B cell (primary cell): ENCODE data around the gene LKAAEAR1. TPM values are rescaled to one million over a fixed set of nuclear protein-coding genes. Genes with fewer than 3 reads are reported as not detected.

Source experiments
- ATAC-seq: fragments of 200-7000 bp; cut with Tn5 transposase; one replicate; pipeline ENCODE4 v1.10.0; 2021; ENCODE audit warnings: low read depth, mild to moderate bottlenecking, moderate number of reproducible peaks, moderate library complexity
- CTCF ChIA-PET: fragments of 350-600 bp; sonication (Branson Sonifier 250); formaldehyde crosslinking; loops from one replicate; lab custom pipeline; 2021; ENCODE audit warnings: antibody characterized with exemption, inconsistent platforms; lab: Charles Lee
- POLR2A ChIA-PET: fragments of 350-600 bp; sonication (Branson Sonifier 250); formaldehyde crosslinking; loops from one replicate; lab custom pipeline; 2021; ENCODE audit warnings: antibody characterized with exemption; lab: Charles Lee
- DNase-seq: peaks from one replicate; pipeline ENCODE4 v3.0.0; 2013
- H2AFZ ChIP-seq: 2 replicates; pipeline ENCODE4 v1.6.1; 2012; ENCODE audit warnings: mild to moderate bottlenecking, low read depth, low read length; ENCODE audit not compliant: insufficient read depth, poor library complexity, severe bottlenecking
- H3K27ac ChIP-seq, 2 donors: 1 replicate in 1 of 2; 2 replicates in 1 of 2; pipeline ENCODE4 v1.5.1; 2012 to 2013; ENCODE audit warnings: low read length in 2 of 2, mild to moderate bottlenecking in 2 of 2, moderate library complexity in 1 of 2
- H3K27me3 ChIP-seq, 4 experiments: fragments of 200-600 bp in 1 of 4; sonication (generic) in 1 of 4; replicated peaks in 1 of 4; 1 replicate in 2 of 4; 2 replicates in 2 of 4; pipeline versions ENCODE4 v1.6.1 to v1.7.0; 2013 to 2016; ENCODE audit warnings: low read length in 3 of 4, mild to moderate bottlenecking in 2 of 4, mixed read lengths in 1 of 4, moderate library complexity in 1 of 4; ENCODE audit not compliant: insufficient read depth in 4 of 4, control insufficient read depth in 3 of 4; ENCODE audit errors: control extremely low read depth in 1 of 4
- H3K36me3 ChIP-seq, 2 experiments: replicated peaks in 1 of 2; 1 replicate in 1 of 2; 2 replicates in 1 of 2; pipeline versions ENCODE4 v1.6.1 to v1.7.1; 2013; ENCODE audit warnings: low read length in 1 of 2; ENCODE audit not compliant: insufficient read depth in 2 of 2, control insufficient read depth in 1 of 2; ENCODE audit errors: control extremely low read depth in 1 of 2, extremely low read depth in 1 of 2
- H3K4me1 ChIP-seq, 2 donors: fragments of 200-600 bp in 1 of 2; sonication (generic) in 1 of 2; 1 replicate in 1 of 2; 2 replicates in 1 of 2; pipeline versions ENCODE4 v1.5.1 to v1.6.1; 2013 to 2017; ENCODE audit warnings: low read length in 2 of 2; ENCODE audit not compliant: control insufficient read depth in 2 of 2, insufficient read depth in 2 of 2
- H3K4me2 ChIP-seq: replicated peaks from 2 replicates; pipeline ENCODE3; 2012; ENCODE audit warnings: mild to moderate bottlenecking, low read depth, low read length; ENCODE audit not compliant: poor library complexity, severe bottlenecking
- H3K4me3 ChIP-seq, 5 experiments: fragments of 200-600 bp in 1 of 5; sonication (generic) in 1 of 5; 1 replicate in 3 of 5; 2 replicates in 2 of 5; pipeline versions ENCODE4 v1.5.1 to v1.7.0; 2011 to 2016; ENCODE audit warnings: low read length in 4 of 5, mild to moderate bottlenecking in 4 of 5, low read depth in 2 of 5, control low read depth in 1 of 5, moderate library complexity in 1 of 5; ENCODE audit not compliant: insufficient read depth in 1 of 5; ENCODE audit errors: control extremely low read depth in 1 of 5, extremely low read depth in 1 of 5
- H3K79me2 ChIP-seq: fragments of 200-600 bp; sonication (generic); one replicate; pipeline ENCODE4 v1.6.0; 2016; ENCODE audit warnings: low read length; ENCODE audit not compliant: control insufficient read depth, insufficient read depth
- H3K9ac ChIP-seq: fragments of 200-600 bp; sonication (generic); 2 replicates; pipeline ENCODE4 v1.6.1; 2017; ENCODE audit warnings: mild to moderate bottlenecking, low read length, moderate library complexity
- H3K9me3 ChIP-seq, 3 donors: one replicate each; pipeline versions ENCODE4 v1.6.1 to v1.7.1; 2013; ENCODE audit warnings: low read length in 2 of 3; ENCODE audit not compliant: control insufficient read depth in 2 of 3, insufficient read depth in 1 of 3; ENCODE audit errors: control extremely low read depth in 1 of 3
- H4K20me1 ChIP-seq: 2 replicates; pipeline ENCODE4 v1.6.0; 2012; ENCODE audit warnings: mild to moderate bottlenecking, low read length; ENCODE audit not compliant: insufficient read depth, control insufficient read depth, poor library complexity, severe bottlenecking
- H3K27ac Mint-ChIP-seq: one replicate; pipeline ENCODE4 v1.8.0; 2021; ENCODE audit warnings: mixed read lengths
- H3K27me3 Mint-ChIP-seq: one replicate; pipeline ENCODE4 v1.8.0; 2021; ENCODE audit warnings: mixed read lengths
- H3K4me1 Mint-ChIP-seq: one replicate; pipeline ENCODE4 v1.8.0; 2021; ENCODE audit warnings: mixed read lengths
- H3K4me3 Mint-ChIP-seq: one replicate; pipeline ENCODE4 v1.8.0; 2021; ENCODE audit warnings: mixed read lengths
- H3K9me3 Mint-ChIP-seq: one replicate; pipeline ENCODE4 v1.8.0; 2022; ENCODE audit warnings: mixed read lengths; ENCODE audit not compliant: insufficient read depth
- EZH2 ChIP-seq: IDR thresholded peaks from 2 replicates; pipeline ENCODE4 v1.6.1; 2012; ENCODE audit warnings: borderline replicate concordance, low read depth, mild to moderate bottlenecking, moderate library complexity, low read length; ENCODE audit not compliant: insufficient read depth, poor library complexity, severe bottlenecking
- WGBS: methylation state at CpG from one replicate; pipeline ENCODE4 v1.1.5; 2013; ENCODE audit warnings: missing lambda C conversion rate; ENCODE audit not compliant: insufficient coverage; 5-methylcytosine and 5-hydroxymethylcytosine counted together
- intact Hi-C: fragments of 100-400 bp; cut with micrococcal nuclease; formaldehyde crosslinking; loops from one replicate; pipeline ENCODE4 v1.10.0; 2022
- polyA plus RNA-seq: library from polyadenylated mRNA; depleted of rRNA; stranded (reverse); fragments of >200 nt; gene quantifications from 2 replicates; pipeline ENCODE4 v1.2.3, GENCODE V29; 2012
- total RNA-seq, 2 donors: library from RNA; stranded (reverse); fragments of 120-200 nt in 1 of 2; gene quantifications; 1 replicate in 1 of 2; 2 replicates in 1 of 2; pipeline versions ENCODE4 v1.2.3 to v1.2.4, GENCODE V29; 2013 to 2022
- TF ChIP-seq, protein P1 (sequence below): fragments of 200-600 bp; IDR thresholded peaks from one replicate; pipeline ENCODE4 v1.8.0; 2022; ENCODE audit warnings: antibody characterized with exemption, mild to moderate bottlenecking

The LKAAEAR1 gene
- total and polyA plus RNA-seq, 2 donors (not counting 1 experiment from before 2014, with no cell fraction given) = 1.9 TPM; not detected in 1

DNA sequence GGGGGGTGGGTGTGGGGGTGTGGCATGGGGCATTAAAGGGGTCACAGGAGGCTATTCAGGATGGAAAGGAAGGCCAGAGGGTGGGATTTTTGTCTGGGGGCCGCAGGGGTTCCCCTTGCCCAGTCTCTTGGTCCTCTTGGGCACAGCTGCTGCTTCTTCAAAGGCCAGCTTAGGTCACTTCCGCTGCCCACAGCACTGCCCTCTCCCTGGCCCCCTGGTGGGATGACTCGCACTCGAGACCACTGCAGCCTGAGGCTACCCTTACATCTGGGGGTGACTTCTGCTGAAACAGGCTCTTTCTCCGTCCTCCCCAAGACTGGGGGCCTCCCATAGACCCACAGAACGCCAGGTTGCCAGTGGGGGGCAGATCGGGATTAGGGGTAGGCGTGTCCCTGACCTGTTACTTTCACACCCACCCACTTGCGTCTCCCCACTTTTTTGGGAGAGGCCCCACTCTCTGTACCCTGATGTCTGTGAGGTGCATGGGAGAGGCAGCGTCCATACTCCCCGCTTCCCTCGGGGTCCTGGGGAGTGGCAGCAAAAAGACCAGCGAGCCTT lies 1.3 kb downstream of the LKAAEAR1 start:
- Histone ChIP-seq H2AFZ (peak overlapping the region; percentile 69), H3K4me2 (peak overlapping the region; percentile 96), H3K79me2 (peaks cover 7% of the 10 kb centered on the region), H3K4me1 (peaks cover 40 to 49% of the 10 kb centered on the region in 2 donors), H3K27me3 (peaks cover 0 to 11% (median 3%) of the 10 kb centered on the region in 4 experiments), H3K27ac (no peak overlapping the region), H3K9me3 (peaks cover 0 to 11% (median 0%) of the 10 kb centered on the region in 3 donors), H4K20me1 (peaks cover 23% of the 10 kb centered on the region), H3K36me3 (no peaks in the 10 kb centered on the region), H3K9ac (peak overlapping the region; percentile 61), H3K4me3 (peak overlapping the region in 4 of 5 experiments; percentile 32 to 62 (median 56))
- ATAC-seq (no peak), DNase-seq (no peak)
- peaks cover 5% of the 10 kb centered on the region for H3K27me3 Mint-ChIP-seq
- ChIA-PET POLR2A (interaction anchor here (0.9 to 2.7 kb wide), 4 partner anchors 17 to 44 kb away, joined by 3 to 21 read pairs (median 3); partner anchors contain the start of genes NPBWR2 and TCEA2), CTCF (interaction anchor here (0.6 to 11.8 kb wide), 16 partner anchors 13 to 186 kb away, joined by 3 to 220 read pairs (median 8); partner anchors contain the start of genes NPBWR2, SAMD10 and TCEA2)
- H3K27ac Mint-ChIP-seq = peak overlapping the region; percentile 76
- H3K9me3 Mint-ChIP-seq = no peaks in the 10 kb centered on the region
- WGBS = 7% methylated on average over 6 of the region's 13 CpGs
- TF ChIP-seq EZH2 = no peak
- TF ChIP-seq, protein P1, sequence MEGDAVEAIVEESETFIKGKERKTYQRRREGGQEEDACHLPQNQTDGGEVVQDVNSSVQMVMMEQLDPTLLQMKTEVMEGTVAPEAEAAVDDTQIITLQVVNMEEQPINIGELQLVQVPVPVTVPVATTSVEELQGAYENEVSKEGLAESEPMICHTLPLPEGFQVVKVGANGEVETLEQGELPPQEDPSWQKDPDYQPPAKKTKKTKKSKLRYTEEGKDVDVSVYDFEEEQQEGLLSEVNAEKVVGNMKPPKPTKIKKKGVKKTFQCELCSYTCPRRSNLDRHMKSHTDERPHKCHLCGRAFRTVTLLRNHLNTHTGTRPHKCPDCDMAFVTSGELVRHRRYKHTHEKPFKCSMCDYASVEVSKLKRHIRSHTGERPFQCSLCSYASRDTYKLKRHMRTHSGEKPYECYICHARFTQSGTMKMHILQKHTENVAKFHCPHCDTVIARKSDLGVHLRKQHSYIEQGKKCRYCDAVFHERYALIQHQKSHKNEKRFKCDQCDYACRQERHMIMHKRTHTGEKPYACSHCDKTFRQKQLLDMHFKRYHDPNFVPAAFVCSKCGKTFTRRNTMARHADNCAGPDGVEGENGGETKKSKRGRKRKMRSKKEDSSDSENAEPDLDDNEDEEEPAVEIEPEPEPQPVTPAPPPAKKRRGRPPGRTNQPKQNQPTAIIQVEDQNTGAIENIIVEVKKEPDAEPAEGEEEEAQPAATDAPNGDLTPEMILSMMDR = no peak
- peak overlapping the region; percentile 87 for H3K4me3 Mint-ChIP-seq
- H3K4me1 Mint-ChIP-seq = peaks cover 40% of the 10 kb centered on the region
- intact Hi-C loops = loop anchor here (1.0 to 5.0 kb wide), 4 partner anchors 17 to 101 kb away; partner anchors contain the start of gene PRPF6
